NCI-H82 (cell line): Measurements from ENCODE around the gene TPSD1.
"Not testable (repeated sequence)": the region's sequence is repeated elsewhere in the genome, so short reads cannot be mapped to it uniquely, and the experiment has no call there.

ENCODE experiments used
- DNase-seq: peaks from one replicate; lab custom pipeline; 2025; lab: John Stamatoyannopoulos, UW

TPSD1 gene

GRCh38 chr16:1262846-1263221 lies 7.0 kb downstream of the TPSD1 start:
- DNase-seq, result no peak

DNA sequence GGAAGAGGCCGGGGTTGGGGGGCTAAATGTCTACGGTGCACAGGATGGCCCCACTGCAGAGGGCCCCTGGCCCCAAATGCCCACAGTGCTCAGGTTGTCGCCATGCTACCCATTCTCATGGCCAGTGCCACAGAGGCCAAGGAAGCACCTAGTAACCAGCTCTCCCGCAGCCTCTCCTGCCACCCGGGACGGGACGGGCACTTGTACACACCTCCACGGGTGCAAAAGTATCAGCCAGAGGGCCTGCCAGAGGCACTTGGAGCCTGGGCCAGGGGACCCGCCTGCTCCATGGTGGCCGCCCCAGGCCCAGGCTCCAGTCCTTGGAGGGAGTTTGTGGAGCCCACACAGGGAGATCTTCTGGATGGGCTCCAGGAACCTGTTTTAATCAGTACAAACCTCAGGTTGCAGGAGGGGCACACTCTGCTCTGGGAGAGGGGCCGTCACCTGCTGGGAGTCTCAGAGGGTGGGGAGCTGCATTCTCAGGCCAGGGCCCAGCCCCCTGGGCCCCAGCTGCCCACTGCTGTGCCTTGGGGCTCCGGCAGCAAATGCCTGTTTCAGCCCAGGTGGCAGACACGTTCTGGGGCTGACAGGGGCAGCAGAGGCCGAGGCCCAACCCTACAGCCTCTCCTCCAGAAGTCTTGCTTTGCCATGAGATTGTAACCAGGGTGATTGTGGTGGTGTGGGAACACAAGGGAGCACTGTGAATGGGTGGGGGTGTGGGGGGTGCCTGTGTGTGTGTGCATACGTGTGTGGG lies 7.9 kb downstream of the TPSD1 start:
- DNase-seq, result no peak

- no peak for DNase-seq
Observed at GRCh38 chr16:1264345-1265089, 8.6 kb downstream of the TPSD1 start.

- DNase-seq, result no peak
Observed at GRCh38 chr16:1265090-1265630, 9.3 kb downstream of the TPSD1 start.

DNA sequence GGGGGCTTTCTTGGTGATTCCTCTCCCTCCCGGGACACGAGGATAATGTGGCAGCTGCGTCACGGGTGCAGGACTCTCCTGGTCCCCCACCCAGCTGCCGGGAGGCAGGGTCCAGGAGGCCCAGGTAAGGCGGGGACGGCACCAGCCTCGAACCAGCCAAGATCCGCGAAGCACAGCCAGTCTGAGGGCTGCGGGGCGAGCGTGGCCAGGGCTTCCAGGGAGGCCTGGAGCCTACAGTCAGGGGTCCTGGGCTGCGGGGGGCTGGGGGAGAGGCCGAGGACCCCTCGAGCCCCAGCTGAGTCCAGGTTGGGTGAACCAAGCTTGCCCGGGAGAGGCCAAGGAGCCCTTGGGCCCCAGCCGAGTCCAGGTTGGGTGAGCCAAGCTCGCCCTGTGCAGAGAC lies 10.0 kb downstream of the TPSD1 start:
- no peak for DNase-seq

GRCh38 chr16:1269418-1269817 lies 13.5 kb downstream of the TPSD1 start:
- DNase-seq, result not testable (repeated sequence)

- no peak for DNase-seq
Observed at GRCh38 chr16:1271380-1271723, 15.5 kb downstream of the TPSD1 start.

GRCh38 chr16:1271724-1272413 lies 16.0 kb downstream of the TPSD1 start:
- peak; percentile 77 for DNase-seq

GRCh38 chr16:1272453-1273198 lies 16.8 kb downstream of the TPSD1 start:
- DNase-seq, result no peak

DNA sequence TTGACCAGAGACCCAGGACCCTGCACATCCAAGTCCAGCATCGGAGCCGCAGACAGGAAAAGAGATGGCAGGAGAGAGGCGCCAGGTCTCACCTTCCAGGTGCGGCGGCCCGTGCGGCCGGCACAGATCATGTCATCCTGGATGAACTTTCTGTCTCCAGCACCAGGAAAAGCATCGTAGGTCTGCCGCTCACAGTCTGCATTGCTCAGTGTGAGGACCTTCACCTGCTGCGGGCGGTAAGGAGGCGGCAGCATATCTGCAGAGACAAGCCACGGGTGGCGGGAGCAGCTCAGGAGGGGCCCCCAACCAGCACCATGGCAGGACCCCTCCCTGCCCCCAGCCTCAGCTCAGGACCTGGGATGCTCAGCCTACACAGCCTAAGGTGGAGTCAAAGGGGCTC lies 17.9 kb downstream of the TPSD1 start:
- no peak for DNase-seq

GRCh38 chr16:1274767-1275166 lies 18.9 kb downstream of the TPSD1 start:
- no peak for DNase-seq

DNA sequence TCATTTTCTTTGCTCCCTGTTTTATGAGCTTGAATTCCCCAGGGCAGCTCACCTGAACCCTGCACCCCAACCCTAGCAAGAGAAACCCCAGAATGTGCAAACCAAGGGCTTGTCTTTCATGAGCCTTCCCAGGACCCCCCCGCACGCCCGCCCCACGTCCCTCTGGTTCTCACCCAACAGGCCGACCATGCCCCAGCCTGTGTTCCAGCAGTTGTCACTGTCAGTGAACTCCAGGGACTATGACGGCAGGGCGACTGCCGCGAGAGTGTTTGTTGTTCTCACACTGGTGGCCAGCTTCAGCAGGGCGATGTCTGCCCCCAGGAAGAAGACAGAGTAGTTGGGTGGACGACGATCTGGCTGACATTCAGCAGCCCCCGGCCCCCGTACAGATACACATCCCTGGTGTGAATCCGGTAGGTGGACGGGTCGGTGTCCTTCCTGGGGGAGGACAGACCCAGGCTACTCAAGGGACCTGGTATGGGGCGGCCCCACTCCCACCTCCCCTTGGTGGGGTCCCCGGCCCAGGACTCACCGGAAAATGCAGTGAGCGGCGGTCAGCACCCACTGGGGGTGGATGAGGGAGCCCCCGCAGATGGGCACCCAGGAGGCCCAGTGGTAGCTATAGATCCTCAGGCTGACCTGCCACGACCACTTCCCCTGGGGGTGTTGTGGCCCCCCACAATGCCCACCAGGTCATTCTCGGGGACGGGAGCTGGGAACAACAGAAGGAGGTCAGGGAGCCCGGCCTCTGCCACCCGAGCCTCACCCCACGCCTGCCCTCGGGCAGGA lies 20.1 kb downstream of the TPSD1 start:
- no peak for DNase-seq

DNA sequence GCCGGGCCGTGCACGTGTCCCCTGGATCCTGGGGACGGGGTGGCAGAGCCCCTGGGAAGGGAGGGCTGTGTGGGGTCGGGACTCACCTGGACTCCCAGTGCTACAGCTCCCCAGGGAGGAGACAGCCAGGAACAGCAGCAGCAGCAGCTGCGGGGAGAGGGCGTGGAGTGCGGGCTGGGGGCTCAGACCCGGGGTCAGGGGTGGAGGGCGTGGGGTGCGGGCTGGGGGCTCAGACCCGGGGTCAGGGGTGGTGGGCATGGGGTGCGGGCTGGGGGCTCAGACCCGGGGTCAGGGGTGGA lies 20.7 kb downstream of the TPSD1 start:
- DNase-seq, result no peak

GRCh38 chr16:1277151-1277598 lies 21.3 kb downstream of the TPSD1 start:
- no peak for DNase-seq

DNA sequence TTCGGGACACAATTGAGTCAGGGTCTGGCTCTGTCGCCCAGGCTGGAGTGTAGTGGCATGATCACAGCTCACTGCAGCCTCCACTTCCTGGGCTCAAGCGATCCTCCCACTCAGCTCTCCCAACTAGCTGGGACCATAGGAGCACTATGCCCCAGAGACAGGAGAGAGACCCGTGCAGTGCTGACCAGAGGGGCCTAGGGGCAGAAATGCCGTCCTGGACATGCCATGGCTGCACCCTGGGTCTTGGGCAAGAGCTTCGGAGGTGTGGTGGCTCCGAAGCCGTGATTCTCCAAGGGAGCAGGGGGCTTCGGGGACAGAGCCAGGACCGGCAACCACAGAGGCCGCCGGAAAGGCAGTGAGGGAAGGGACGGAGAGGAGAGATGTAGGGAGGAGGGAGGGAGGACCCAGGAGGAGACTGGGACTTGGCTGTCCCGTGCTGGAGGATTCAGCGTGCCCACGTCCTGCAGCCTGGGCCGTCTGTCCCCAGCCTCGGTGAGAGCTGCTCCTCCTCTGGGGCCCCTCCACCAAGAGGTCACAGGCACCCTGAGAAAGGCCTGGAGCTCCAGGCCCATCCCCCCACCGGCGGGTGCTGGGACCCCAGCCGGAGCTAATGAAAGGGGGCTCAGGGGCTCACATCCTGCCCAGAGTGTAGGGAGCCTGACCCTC lies 21.9 kb downstream of the TPSD1 start:
- no peak for DNase-seq

- no peak for DNase-seq
Observed at GRCh38 chr16:1278477-1278876, 22.6 kb downstream of the TPSD1 start.

DNA sequence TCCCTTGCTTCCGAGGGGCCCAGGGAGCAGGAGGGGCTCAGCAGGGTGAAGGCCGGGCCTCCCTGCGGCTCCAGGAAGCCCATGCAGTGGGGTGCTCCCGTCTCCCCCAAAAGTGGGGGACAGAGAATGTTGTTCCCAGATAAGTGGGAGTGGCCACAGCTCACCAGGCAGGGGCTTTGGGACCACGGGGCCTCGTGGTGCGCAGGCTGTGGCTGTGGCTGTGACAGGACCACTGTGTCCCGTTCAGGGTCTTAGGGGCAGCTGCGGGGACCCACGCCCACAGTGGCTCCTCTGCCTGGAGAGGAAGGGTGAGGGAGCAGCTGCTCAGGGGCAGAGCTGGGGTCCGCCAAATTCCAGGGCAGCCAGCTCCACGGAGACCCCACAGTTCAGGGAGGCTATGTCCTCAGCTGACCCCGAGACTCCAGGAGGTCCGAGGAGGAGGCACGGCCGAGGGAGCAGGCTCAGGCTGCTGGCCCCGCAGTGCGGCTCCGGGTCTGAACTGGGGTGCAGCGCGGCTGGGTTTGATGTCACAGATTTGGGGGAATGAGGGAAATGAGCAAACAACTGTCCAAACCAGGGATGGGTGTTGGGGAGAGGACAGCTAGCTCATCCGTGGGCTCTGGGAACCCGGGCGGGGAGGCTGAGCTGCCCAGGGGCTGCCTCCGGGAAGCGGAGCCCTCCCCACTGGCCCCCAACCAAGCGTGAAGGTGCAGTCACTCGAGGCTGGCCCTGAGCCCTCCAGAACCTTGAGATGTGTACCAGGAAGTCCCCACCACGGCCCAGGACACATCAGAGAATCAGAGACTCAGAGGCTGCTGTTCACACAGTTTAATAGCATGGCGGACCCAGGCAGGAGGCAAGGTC lies 23.4 kb downstream of the TPSD1 start:
- DNase-seq, result no peak

- DNase-seq, result no peak
Observed at GRCh38 chr16:1279945-1280589, 24.2 kb downstream of the TPSD1 start.

DNA sequence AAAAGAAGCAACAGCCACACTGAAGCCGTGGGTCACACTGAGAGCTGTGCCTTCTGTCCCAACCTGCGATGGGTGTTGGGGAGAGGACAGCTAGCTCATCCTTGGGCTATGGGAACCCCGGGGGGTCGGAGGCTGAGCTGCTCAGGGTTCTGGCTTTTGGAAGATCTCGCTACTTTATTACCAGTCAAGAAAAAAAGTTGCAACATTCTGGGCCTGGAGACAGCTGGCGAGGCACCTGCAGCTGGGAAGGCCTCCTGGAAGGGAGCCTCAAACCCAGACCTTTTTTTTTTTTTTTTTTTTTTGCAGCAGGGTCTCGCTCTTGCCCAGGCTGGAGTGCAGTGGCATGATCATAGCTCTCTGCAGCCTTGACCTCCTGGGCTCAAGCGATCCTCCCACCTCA lies 24.9 kb downstream of the TPSD1 start:
- DNase-seq, result no peak
